LoVo (cell line): ENCODE results near the gene FILIP1L.
"Not testable (repeated sequence)": the region's sequence is repeated elsewhere in the genome, so short reads cannot be mapped to it uniquely, and the experiment has no call there.

Source experiments
- DNase-seq: peaks from one replicate; pipeline ENCODE4 v3.0.0-alpha.2; 2016; ENCODE audit warnings: low spot score

The FILIP1L gene

DNA sequence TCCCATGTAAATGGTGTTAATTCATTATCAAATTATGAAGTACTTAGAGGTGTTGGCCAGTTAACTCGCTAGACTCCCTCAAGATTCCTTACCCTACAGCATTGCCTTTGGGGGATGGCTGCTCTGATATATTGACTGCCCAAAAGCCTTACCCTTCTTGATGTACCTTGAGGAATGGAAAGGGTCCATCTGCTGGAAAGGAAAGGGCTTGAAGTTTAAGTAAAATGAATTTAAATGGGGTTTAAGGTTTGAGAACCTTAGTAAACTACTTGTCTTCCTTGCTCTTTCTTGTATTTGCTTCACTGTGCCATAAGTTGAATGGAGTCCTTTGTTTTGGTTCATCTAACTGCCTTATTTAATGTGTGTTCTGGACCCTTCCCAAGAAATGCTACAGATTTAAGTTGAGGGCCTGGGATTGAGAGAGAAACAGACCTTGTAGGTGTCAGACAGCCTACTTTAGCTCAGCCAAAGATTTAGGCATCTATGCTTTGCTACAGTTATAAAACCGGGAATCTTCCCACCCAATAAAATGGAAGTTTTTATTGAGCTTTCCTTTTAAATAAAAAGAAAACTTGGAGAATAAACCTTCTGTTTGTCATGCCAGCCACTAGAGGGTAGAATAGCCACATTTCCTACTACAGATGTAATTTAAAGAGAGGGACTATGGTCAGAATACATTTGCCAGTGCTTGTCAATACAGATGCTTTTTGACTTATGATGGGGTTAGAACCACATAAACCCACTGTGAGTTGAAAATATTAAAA, 271.3 kb downstream of the FILIP1L start:
- DNase-seq, result peak; percentile 52

DNA sequence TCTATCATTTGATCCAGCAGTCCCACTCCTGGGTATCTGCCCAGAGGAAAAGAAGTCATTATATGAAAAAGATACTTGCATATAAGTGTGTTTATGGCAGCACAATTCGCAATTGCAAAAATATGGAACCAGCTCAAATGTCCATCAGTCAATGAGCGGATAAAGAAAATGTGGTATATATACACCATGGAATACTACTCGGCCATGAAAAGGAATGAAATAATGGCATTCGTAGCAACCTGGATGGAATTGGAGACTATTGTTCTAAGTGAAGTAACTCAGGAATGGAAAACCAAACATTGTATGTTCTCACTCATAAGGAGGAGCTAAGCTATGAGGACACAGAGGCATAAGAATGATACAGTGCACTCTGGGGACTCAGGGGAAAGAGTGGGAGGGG, 272.4 kb downstream of the FILIP1L start:
- not testable (repeated sequence) for DNase-seq

DNA sequence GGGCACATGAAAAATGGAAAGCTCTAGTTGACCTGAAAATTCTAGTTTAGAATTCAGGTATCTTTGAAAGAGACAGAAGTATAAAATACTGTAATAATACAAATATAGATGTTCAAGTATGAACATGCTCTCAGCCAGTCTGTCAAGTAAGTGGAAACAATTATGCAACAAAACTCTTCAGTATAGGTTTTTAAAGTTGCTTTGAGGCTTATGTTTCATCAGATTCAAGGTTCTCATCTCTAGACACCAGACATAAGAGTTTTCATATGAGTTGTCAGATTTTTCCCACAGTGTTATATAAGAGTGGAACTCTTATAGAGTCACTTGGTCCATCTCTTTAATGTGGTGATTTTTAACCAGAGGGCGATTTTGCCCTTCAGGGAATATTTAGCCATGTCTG, 274.7 kb downstream of the FILIP1L start:
- no peak for DNase-seq

DNA sequence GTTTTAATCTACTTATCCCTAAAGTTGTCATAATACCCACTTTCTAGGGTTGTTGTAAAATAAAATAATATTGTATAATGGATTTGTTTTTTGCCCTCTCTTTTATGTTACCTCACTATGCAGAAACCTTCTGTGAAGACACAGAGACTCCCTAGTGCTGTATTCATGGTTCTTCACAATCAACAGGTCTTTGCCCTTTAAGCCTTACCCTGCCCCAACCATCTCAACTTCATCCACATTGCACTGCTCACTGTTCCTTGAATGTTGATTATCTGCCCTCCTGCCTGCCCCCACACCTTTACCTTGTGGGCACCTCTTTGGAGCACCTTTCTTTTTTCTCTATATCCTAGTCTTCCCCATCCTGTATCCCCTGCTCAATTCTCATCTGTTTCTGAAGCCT, 275.5 kb downstream of the FILIP1L start:
- no peak for DNase-seq

DNA sequence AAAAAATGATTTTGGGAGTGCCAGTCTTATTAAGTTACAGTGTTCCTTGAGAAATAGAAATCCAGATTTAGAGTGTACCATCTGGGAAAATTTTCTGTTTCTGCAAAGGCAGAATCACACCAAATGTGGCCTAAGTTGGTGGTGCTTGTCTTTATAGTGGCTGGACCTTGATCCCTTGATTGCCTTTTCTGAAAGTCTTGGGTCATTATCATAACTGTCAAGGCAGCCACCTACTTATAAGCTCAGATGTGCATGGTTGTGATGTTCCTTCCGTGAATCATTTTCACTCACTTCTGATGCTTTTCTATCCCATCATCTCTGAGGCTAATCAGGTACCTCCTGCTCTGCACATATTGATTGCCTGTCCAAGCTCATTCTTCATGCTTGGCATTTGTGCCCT, 276.6 kb downstream of the FILIP1L start:
- DNase-seq, result no peak

DNA sequence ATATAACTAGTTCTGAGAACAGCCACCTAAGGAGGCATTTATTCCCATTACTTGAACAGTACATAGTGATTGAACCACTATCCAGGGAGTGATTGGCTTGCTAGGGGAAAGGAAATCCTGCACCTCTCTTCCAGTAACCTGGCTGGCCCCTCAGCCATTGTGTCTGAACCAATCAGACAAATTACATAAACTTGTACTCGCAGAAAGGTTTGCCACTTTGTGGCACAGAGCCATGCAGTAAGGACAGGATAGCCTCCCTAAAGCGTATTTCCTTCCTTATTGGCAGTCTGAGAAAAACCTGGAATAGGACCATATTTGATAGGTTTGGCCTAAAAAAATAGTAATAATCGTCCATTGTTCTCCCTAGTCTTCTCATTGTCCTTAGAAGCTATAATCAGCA, 277.6 kb downstream of the FILIP1L start:
- no peak for DNase-seq

DNA sequence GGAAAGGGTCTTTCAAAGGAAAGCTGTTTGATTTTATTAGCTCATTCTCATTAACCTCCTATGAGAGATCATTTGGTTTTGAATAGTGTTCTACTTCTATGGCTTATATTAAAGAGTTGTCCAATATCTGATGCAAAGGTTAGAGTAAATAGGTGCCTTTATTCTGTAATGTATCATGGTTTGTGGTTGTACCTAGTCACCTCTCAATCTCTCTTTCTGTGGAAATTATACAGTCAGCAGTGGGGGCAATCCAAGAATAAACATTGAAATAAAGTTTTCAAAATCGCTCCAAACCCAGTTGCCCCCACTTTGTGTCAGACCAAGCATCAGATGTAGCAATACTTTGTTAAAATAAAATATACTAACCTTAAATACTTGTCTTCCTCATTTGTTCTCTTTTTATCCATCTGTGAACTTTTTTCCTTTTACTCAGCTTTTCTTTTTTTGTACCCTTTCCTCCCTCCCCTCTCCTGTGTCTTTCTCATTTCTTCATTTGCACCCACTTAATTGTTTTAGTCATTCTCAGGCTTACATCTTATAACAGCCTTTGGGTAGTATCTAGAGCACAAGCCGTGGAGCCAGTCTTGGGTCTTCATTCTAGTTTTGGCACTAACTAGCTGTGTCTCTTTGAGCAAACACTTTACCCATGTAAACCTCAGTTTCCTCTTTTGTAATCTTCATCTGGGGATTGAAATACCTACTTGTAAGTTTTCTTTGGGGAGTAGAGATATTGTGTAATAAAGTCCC, 279.9 kb downstream of the FILIP1L start:
- DNase-seq, result no peak

DNA sequence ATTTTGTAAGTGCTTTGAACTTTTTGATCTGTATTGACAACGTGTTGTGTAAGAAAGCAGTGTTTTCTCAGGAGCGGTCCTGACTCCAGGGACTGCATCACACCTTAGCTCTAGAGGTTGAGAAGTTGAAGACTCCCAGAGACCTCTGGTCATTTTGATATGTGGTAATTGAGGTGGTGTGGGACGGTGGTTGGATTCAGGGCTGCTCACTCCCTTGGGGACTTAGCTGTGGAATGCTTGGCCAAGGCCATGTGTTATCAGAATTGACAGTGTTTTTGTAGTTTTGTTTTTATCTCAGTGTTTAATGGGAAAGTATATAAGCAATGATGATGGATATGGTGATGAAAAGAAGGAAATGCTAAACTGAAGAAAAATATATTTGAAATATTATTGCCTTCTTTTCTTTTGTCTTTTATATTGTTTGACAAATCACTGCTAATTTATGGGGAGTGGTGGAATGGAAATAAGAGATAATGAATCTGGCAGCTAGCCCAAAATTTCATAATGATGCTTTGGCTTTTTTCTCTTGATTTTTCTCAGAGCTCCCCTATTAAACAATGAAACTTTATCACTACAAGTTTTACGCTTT, 280.6 kb downstream of the FILIP1L start:
- DNase-seq, result no peak

DNA sequence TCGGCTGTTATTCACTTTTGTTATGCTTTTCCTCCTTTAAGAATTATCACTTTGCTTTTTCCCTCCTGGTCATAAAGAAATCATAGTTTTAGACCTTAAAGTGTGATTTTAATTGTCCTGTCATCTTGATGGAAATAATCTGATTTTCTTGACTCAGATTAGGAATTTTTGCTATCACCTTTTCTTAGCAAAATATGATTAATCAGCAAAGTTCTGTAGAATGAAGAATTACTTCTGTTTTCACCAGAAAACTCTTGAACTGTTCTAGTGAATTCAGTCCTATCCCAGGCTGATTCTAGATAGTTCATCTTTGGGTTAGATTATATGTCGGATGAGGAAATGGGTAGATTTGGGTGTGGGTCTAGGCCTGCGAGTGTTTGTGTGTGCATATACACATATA, 284.5 kb downstream of the FILIP1L start:
- no peak for DNase-seq

DNA sequence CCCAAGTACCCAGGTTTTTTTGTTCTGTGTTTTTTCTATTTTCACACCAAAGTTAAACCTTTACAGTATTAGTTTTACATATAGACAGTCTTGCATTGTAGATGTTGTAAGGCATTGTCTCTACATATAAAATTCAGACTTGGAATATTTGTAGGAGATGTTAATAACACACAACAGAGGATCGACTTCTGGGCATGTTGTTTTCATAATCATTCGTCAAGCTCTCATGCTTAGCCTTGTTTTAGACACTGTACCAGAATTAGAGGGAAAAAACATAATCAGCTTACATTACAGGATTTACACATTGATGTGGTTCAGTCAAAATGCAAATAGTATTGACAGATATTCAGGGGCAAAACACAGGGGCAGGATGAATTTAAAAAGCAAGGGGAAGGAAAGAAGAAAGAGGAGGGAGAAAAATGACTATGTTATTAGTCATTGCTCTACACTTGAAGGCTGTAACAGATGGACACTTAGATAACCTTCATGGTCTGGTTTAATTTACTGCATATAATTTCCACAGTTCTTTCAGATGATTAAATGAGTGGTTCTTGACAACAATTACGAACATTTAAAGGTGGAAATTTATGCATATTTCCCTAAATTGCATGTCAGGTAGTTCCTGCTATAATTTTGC, 289.2 kb downstream of the FILIP1L start:
- no peak for DNase-seq

DNA sequence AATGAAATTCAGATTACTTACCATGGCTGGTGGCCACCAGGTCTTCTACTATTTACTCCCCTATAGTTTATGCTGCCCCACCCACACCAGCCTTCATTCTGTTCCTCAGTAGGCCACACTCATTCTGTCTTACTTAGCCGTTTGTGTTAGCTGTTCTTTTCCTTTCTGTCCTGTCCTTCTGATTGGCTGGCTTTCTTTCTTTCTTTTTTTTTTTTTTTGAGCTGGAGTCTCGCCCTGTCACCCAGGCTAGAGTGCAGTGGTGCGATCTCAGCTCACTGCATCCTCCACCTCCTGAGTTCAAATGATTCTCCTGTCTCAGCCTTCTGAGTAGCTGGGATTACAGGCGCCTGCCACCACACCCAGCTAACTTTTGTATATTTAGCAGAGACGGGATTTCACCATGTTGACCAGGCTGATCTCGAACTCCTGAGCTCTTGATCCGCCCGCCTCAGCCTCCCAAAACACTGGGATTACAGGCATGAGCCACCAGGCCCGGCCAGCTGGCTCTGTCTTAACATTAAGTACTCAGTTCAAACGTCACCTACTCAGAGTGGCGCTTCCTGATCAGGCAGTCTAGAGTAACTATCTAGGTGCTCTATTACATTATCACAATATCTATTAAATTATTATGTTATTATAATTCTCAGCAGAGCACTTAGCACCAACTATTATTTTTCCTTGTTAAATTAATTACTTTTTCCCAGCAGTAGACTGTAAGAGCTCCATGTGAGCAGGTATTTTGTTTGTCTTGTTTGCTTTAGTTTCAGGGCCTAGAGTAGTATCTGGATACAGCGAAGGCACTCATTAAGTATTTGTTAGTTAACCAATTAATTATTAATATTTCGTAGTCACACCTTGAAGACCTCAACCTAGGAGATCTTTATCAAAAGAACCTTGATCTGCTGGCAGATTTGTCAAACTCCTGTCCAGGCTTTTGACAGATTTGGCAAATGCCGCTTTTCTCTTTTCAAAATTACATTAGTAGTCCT, 290.3 kb downstream of the FILIP1L start:
- no peak for DNase-seq

DNA sequence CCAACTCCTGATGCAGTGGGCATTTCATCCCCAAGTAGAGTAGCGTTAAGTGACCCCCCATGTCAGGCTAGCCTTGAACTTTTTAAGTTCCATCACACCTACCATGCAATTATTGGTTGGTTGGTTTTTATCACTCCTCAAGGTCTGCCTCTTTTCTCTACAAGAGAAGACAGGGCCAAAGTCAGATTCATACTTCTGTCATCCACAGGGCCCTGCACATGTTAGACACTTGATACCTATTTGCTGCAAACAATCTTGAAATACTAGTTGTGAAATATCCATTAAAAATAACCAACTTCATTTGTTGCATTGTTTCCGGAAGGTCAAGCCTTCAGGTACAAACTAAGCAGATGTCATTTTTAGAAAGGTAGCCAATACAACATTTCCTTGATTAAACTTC, 295.5 kb downstream of the FILIP1L start:
- DNase-seq, result no peak

DNA sequence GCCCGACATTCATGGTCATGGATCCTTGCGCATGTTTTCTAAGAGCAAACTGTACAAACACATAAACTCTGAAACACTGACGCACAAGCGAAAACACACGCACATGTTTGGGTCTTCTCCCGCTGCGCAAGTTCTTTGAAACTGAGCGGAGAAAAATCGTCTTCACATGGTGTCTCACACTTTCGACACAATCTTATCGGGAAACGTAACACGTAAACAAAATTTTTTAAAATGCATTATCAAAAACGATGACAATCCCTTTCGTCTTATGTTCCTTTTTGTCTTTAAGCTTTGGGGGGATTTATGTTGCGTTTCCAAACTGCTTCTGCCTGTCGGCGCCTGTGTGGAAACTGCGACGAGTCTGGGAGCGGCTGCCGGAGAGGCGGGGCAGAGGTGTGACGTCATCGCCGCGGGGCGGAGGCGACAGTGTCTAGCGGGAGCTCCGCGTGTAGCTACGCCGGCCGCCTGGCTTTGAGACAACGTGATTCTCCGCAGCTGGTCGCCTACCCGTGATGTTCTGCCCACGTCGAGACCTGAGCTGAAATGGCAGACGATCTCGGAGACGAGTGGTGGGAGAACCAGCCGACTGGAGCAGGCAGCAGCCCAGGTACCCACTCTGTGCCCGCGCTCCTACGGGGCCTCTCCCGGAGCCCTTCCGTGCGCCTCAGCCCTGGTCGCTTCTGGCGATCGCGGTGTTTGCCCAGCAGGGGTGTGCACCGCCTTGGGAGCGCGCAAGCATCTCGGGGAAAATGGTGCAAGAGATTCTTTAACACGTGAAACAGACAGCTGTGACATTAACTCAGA, 296.7 kb downstream of the FILIP1L start, which contains the start of gene CMSS1:
TSS of gene CMSS1 (plus strand) at position 426 of the 804 bp plus-strand sequence.
- peak; percentile 92 for DNase-seq

DNA sequence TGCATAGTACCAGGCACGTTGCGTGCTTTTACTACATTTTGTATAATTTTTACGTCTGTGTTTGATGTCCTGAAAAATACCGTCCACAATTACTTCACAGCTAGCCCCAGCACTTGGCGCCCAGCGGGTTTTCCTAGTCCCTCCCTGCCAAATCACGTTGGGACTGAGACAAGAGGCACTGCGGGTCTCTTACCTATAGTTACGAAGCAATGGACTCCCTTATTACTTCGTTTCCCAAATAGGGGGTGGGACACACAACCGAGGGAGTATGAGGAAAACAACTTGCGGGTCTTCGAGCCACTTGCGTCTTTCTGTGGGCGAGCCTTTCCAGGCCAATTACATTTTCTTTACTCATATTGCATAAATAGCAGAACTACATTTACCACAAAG, 297.3 kb downstream of the FILIP1L start:
- peak; percentile 2 for DNase-seq

DNA sequence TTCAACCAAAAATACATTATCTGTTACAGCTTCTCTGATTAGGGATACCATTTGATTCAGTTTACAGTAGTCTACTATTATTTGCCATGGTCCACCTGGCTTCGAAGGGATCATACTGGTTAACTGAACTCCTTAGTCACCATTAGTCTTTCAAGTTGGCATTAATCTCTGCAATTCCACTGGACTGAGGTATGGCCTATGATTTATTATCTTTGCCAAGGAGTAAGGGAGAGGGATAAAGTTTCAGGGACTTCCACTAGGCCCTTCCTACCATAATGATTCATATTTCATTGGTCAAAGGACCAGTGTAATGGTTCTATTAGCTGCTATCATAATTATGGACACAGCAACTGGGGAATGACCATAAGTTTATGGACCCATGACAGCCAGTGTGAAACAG, 303.9 kb downstream of the FILIP1L start:
- DNase-seq, result no peak

DNA sequence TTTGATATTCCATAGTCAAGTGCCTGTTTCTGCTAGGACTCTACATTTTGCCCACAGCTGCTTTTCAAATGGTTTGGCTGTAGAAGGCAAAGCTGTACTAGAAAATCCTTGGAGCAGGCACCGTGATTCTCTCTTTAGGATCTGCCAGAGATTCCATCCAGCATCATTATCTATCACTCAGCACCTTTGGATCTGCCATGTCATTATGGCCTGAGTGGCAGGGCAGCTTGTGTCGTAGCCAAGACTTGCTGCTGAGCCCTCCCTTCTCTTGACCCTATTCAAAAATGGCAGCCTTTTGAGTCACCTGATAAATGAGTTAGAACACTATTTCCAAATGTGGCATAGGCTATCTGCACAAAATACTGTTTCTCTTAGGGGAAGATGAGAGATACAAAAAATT, 304.7 kb downstream of the FILIP1L start:
- DNase-seq, result no peak

DNA sequence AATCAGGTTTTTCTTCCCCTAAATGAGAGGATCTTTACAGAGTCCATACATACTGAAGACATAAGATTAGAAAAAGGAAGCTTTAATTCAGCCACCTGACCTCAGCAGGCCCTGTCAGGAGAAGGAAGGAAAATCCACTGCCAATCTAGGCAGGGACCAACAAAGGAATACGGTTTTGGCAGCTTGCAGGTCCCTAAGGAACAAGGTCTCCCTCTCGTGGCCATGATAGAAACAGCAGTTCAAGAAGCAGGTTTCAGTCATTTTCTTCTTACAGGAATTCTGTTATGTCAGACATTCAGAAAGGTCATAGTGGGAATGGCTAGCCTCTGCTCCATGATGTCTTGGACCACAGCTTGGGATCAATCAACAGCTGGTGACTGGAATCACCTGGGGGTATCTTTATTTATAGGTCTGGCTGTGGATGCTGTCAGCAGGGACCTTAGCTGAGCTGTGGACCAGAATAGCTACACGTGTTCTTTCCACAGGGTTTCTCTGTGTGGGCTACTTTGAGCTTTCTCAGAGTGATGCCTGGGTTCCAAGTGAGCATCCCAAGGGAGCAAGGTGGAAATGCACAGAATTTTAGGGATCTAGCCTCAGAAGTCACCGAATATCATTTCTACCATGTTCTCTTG, 306.0 kb downstream of the FILIP1L start:
- DNase-seq, result peak; percentile 70

DNA sequence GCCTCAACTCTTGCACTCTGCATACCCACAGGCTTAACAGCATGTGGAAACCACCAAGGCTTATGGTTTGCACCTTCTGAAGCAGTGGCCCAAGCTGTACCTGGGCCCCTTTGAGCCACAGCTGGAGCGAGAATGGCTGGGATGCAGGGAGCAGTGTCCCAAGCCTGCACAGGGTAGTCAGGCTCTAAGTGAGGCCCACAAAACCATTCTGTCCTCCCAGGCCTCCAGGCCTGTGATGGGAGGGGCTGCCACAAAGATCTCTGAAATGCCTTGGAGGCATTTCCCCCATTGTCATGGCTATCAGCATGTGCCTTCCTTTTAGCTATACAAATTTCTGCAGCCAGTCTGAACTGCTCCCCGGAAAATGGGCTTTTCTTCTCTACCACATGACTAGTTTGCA, 309.1 kb downstream of the FILIP1L start:
- no peak for DNase-seq

DNA sequence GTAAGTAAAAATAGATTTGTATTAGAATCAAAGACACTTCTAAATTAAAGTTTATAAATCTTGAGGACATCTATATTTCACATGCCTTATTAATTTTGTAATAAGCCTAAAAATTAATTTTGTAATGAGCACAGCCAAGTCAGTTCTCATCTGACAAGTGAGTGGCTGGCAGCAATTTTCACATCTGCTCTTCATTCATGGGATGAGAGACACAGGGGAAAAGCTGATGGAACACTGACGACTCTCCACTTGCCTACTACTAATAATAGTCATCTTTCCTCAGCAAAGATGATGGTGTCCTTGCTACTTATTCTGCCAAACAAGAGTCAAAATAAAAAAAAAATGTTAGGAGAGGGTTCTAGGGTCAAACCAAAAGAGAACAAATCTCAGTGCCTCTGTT, 311.0 kb downstream of the FILIP1L start:
- no peak for DNase-seq

DNA sequence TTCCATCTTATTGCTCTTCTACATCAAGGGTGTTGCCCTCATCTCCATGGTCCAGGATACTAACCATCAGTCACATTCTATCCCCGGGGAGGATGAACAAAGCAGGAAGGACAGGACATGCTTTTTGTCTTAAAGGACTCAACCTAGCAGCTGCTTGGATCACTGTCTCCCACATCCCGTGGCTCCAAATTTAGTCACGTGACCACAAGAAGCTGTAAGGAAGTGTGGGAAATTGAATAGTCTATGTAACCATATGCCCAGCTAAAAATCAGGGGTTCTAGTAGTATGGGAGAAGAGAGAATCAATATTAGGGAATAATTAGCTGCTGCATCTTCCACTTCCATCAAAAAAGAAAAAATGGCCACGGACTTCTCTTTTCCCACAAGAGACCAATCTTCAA, 314.9 kb downstream of the FILIP1L start:
- DNase-seq, result no peak
